HG02588 (cell line): ENCODE data around the gene PRF1.
"Not testable (repeated sequence)": the region's sequence is repeated elsewhere in the genome, so short reads cannot be mapped to it uniquely, and the experiment has no call there.

Experiments used
- ATAC-seq: cut with Tn5 transposase; IDR thresholded peaks from one replicate; pipeline ENCODE4 v1.9.1; 2021; ENCODE audit warnings: mild to moderate bottlenecking, moderate library complexity; ENCODE audit not compliant: unreplicated experiment

Gene PRF1

DNA sequence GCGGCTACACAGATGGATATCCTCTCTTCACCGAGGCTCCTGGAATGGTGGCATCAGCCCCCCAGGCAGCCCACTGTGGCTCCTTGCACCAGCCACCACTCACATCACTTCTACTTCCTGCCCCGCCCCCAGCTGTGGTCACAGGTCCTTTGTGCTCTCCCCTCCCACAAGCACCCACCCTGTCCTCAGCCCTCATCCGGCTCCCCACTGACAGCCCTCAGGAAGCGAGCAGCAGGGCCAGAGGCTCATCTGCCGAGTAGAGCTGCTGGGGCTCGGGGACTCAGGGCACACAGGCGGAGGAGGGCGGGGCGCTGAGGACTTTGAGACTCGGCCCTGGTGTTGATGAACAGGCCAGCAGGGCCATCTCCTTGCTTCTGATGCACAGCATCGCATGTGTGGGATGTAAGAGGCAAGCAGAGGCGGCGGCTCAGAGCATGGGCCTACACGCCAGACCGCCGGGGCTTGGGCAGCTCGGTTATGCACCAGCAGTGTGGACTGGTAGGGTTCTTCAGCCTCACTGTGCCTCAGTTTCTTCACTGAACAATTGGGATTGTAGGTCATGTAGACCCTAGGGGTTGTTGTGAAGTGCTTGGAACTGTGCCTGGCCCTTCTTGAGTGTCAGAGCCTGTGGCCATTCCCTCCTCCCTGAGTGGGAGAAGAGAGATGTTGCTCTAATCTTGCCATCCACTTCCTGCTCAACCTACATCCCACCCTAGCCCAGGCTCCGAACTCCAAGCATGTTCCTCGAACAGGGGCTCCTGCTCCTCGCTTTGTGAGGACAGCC is at the start of gene PRF1:
Gene PRF1 (minus strand): TSS at position 77 of the 784 bp plus-strand sequence. CDS start 1,839 bp downstream, outside the sequence.
- no peak for ATAC-seq

GRCh38 chr10:70651661-70652060 is 49.1 kb upstream of the PRF1 start:
- ATAC-seq, result no peak

DNA sequence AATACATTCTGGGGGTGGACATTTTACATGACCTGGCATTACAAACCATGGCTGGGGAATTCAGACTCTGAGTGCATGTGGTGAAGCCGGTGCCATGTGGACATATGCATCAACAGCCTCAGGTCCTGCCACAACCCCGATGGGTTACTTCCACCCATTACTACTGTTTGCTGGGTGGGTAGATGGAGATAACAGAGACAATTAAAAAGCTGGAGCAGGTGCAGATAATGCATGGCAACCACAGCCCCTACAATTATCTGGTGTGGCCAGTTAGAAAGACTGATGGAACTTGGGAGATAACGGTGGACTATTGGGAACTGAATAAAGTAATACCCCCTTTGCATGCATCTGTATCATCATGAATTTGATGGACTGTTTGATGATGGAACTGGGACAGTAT is 48.2 kb upstream of the PRF1 start:
- no peak for ATAC-seq

GRCh38 chr10:70650104-70650503 is 47.6 kb upstream of the PRF1 start:
- no peak for ATAC-seq

GRCh38 chr10:70649526-70649925 is 47.0 kb upstream of the PRF1 start:
- no peak for ATAC-seq

DNA sequence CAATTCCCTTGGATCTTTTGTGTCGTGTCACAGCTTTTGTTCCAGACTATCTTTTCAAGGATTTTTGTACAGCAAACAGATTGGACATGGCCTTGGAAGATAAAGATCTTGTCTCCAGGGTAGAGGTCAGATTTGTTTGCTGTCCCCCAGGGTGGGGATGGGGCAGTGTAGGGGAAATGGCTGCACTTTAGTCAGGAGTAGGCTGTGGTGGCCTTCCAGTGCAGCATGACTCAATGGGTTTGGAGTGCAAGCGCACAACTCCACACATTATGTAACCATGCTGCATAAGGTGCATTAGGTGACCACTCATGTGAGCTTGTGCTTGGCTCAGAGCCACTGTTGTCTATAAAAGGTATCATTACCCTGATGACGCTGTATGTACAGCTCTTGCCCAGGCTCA is 45.9 kb upstream of the PRF1 start:
- ATAC-seq, result no peak

GRCh38 chr10:70647086-70647485 is 44.5 kb upstream of the PRF1 start:
- ATAC-seq, result no peak

- not testable (repeated sequence) for ATAC-seq
Measured at GRCh38 chr10:70644959-70645358, 42.4 kb upstream of the PRF1 start.

DNA sequence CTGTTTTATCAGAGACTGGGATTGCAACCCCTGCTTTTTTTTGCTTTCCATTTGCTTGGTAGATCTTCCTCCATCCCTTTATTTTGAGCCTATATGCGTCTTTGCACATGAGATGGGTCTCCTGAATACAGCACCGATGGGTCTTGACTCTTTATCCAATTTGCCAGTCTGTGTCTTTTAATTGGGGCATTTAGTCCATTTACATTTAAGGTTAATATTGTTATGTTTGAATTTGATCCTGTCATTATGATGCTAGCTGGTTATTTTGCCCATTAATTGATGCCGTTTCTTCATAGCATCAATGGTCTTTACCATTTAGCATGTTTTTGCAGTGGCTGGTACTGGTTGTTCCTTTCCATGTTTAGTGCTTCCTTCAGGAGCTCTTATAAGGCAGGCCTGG is 40.7 kb upstream of the PRF1 start:
- ATAC-seq, result not testable (repeated sequence)

DNA sequence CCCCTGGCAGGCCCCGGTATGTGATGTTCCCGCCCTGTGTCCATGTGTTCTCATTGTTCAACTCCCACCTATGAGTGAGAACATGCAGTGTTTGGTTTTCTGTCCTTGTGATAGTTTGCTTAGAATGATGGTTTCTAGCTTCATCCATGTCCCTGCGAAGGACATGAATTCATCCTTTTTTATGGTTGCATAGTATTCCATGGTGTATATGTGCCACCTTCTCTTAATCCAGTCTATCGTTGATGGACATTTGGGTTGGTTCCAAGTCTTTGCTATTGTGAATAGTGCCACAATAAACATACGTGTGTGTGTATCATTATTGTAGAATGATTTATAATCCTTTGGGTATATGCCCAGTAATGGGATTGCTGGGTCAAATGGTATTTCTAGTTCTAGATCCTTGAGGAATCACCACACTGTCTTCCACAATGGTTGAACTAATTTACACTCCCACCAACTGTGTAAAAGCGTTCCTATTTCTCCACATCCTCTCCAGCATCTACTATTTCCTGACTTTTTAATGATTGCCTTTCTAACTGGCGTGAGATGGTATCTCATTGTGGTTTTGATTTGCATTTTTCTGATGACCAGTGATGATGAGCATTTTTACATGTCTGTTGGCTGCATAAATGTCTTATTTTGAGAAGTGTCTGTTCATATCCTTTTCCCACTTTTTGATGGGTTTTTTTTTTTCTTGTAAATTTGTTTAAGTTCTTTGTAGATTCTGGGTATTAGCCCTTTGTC is 37.3 kb upstream of the PRF1 start:
- ATAC-seq, result not testable (repeated sequence)

DNA sequence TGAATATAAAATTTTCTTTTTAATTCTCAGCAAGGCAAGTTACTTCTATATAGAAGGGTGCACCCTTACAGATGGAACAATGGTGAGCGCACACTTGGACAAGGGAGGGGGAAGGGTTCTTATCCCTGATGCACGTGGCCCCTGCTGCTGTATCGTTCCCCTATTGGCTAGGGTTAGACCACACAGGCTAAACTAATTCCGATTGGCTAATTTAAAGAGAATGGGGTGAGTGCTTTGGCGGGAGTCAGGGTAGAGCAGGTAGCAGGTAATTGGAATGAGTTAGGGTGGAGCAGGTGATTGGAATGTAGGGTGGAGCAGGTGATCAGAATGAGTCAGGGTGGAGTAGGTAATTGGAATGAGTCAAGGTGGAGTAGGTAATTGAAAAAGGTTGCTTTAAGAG is 32.0 kb upstream of the PRF1 start:
- ATAC-seq, result not testable (repeated sequence)

GRCh38 chr10:70634011-70634410 is 31.5 kb upstream of the PRF1 start:
- no peak for ATAC-seq

GRCh38 chr10:70631735-70632134 is 29.2 kb upstream of the PRF1 start:
- ATAC-seq, result not testable (repeated sequence)

DNA sequence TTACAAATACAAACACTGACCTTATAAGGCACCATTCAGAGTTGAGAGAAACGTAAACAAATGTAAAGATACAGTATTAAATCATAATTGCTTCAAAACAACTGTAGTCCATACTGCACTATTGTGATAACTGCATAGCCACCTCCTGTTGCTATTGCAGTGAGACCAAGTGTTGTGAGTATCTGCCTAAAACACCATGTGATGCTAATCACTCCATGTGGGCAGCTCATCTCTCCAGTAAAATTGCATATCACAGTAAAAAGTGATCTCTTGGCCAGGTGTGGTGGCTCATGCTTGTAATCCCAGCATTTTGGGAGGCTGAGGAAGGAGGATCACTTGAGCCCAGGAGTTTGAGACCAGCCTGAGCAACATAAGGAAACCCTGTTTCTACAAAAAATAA is 26.8 kb upstream of the PRF1 start:
- no peak for ATAC-seq

- ATAC-seq, result no peak
Measured at GRCh38 chr10:70626056-70626455, 23.5 kb upstream of the PRF1 start.

DNA sequence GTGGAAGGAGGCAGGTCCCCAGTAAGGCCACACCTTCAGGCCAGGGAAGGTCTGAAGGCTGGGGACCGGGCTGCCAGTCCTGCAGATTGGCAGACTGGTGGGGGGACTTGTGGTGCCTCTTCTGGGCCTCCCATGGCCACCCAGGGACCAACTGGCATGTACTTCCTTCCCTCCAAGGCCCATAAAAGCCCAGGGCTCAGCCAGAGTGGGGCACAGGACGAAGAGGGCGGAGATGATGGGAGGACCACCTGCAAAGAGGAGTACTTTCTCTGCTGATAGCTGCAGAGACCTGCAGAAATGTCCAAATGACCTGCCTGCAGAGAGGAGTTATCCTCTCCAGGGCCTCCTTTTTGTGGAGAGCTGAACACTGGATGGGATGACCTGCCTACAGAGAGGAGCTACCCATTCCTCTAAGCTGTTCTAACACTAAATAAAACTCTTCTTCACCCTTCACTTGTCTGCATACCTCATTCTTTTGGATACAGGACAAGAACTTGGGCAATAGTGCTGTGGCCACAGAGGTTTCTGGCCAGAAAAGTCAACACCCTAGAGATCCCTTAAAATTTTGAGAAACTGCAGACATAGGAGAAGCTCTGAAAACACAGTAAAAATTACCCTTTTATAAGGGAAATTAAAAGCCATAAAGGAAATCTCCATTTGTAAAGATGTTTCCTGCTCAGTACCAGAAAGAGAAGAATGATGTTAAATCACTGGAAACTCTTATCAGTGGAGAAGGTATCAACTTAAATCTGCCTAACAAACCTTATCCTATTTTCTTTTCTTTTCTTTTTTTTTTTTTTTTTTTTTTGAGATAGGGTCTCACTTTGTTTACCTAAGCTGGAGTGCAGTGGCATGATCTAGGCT is 20.7 kb upstream of the PRF1 start:
- no peak for ATAC-seq

DNA sequence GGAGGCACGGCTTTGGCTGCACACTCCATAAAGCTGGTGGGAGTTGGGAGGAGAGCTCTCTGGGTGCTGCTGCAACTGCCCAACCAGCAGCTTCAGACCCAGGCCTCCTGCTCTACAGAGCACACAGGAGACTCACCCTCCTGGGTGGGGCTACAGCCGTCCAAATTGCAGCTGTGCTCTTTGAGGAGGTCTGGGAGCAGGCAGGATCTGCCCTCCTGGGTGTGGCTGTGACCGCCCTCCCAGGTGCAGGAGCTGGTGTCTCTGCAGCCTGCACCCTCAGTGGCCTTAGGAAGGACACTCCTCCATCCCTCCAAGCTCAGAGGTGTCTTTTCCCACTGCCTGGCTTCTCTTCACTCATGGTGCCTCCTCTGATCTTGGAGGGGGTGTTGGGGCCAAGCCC is 20.0 kb upstream of the PRF1 start:
- ATAC-seq, result no peak

GRCh38 chr10:70621503-70622078 is 19.1 kb upstream of the PRF1 start:
- ATAC-seq, result no peak

GRCh38 chr10:70620020-70620289 is 17.4 kb upstream of the PRF1 start:
- no peak for ATAC-seq

- ATAC-seq, result no peak
Measured at GRCh38 chr10:70619271-70620019, 16.9 kb upstream of the PRF1 start.

GRCh38 chr10:70618663-70619062 is 16.1 kb upstream of the PRF1 start:
- ATAC-seq, result no peak
